ENCODE data around the gene KNOP1. TPM values are rescaled to one million over a fixed set of nuclear protein-coding genes. Genes with fewer than 3 reads are reported as not detected.

The KNOP1 gene
- polyA plus RNA-seq (2011; rRNA removed) (5.0 and 6.8 TPM in 2 replicates), polyA minus RNA-seq (2011; rRNA and poly(A)+ RNA removed) (3.6 and 3.8 TPM in 2 replicates)

- POLR2A ChIA-PET, result no interaction called here
- peaks cover 3% of the 10 kb centered on the region for H3K36me3 ChIP-seq (ENCODE audit: control insufficient read depth, insufficient read depth, low read length)
- H3K4me3 ChIP-seq (ENCODE audit: low read depth, low read length), result peak within 1 kb of the TSS; percentile 82
- no peaks in the 10 kb centered on the region for H3K27me3 ChIP-seq (ENCODE audit: control insufficient read depth, insufficient read depth, low read length)
- DNase-seq (ENCODE audit: low read depth), result peak; percentile 44
- peak; percentile 19; the same call in 1 of the 2 replicates for TF ChIP-seq CTCF (IDR thresholded peaks at IDR 0.05; ENCODE audit: insufficient read depth, low read depth, low read length)
- CTCF ChIA-PET, result interaction anchor here (1.0 to 2.0 kb wide), 4 partner anchors 13 to 173 kb away, joined by 3 to 5 read pairs (median 4); partner anchors contain the start of gene GPRC5B
Measured at GRCh38 chr16:19717741-19718623, at the start of gene KNOP1, which contains the start of gene IQCK. TSS of gene KNOP1 (minus strand) at chr16:19718227. CDS start at chr16:19715035, 3,192 bp downstream. TSS of gene IQCK (plus strand) at chr16:19718271. CDS start at chr16:19718307, 36 bp downstream.

- no peak overlapping the region for H3K4me3 ChIP-seq (ENCODE audit: low read depth, low read length)
- ChIA-PET CTCF (interaction anchor here (0.6 kb wide), 1 partner anchor 11 kb away, joined by 4 read pairs; no protein-coding TSS in a partner anchor), POLR2A (no interaction called here)
- DNase-seq (ENCODE audit: low read depth), result no peak
- H3K27me3 ChIP-seq (ENCODE audit: control insufficient read depth, insufficient read depth, low read length), result no peaks in the 10 kb centered on the region
- no peaks in the 10 kb centered on the region for H3K36me3 ChIP-seq (ENCODE audit: control insufficient read depth, insufficient read depth, low read length)
- no peak for TF ChIP-seq CTCF (IDR thresholded peaks at IDR 0.05; ENCODE audit: insufficient read depth, low read depth, low read length)
Measured at GRCh38 chr16:19767497-19767896, 49.5 kb upstream of the KNOP1 start.

- ChIA-PET POLR2A (no interaction called here), CTCF (interaction anchor here (0.6 kb wide), 1 partner anchor 11 kb away, joined by 4 read pairs; no protein-coding TSS in a partner anchor)
- DNase-seq (ENCODE audit: low read depth), result no peak
- Histone ChIP-seq H3K27me3 (ENCODE audit: control insufficient read depth, insufficient read depth, low read length) (no peaks in the 10 kb centered on the region), H3K4me3 (ENCODE audit: low read depth, low read length) (no peak overlapping the region), H3K36me3 (ENCODE audit: control insufficient read depth, insufficient read depth, low read length) (no peaks in the 10 kb centered on the region)
- no peak for TF ChIP-seq CTCF (IDR thresholded peaks at IDR 0.05; ENCODE audit: insufficient read depth, low read depth, low read length)
Measured at GRCh38 chr16:19766988-19767387, 49.0 kb upstream of the KNOP1 start.

- POLR2A ChIA-PET, result no interaction called here
- no peak overlapping the region for H3K4me3 ChIP-seq (ENCODE audit: low read depth, low read length)
- CTCF ChIA-PET, result no interaction called here
- H3K36me3 ChIP-seq (ENCODE audit: control insufficient read depth, insufficient read depth, low read length), result no peaks in the 10 kb centered on the region
- no peak for DNase-seq (ENCODE audit: low read depth)
- no peaks in the 10 kb centered on the region for H3K27me3 ChIP-seq (ENCODE audit: control insufficient read depth, insufficient read depth, low read length)
- no peak for TF ChIP-seq CTCF (IDR thresholded peaks at IDR 0.05; ENCODE audit: insufficient read depth, low read depth, low read length)
Measured at GRCh38 chr16:19766554-19766884, 48.5 kb upstream of the KNOP1 start.

- ChIA-PET CTCF (interaction anchor here (1.0 kb wide), 1 partner anchor 9 kb away, joined by 3 read pairs; no protein-coding TSS in a partner anchor), POLR2A (no interaction called here)
- TF ChIP-seq CTCF (IDR thresholded peaks at IDR 0.05; ENCODE audit: insufficient read depth, low read depth, low read length), result no peak
- no peaks in the 10 kb centered on the region for H3K36me3 ChIP-seq (ENCODE audit: control insufficient read depth, insufficient read depth, low read length)
- no peak for DNase-seq (ENCODE audit: low read depth)
- no peak overlapping the region for H3K4me3 ChIP-seq (ENCODE audit: low read depth, low read length)
- H3K27me3 ChIP-seq (ENCODE audit: control insufficient read depth, insufficient read depth, low read length), result no peaks in the 10 kb centered on the region
Measured at GRCh38 chr16:19765860-19766553, 48.0 kb upstream of the KNOP1 start.

All from BJ (cell line).